ENCODE measurements around the gene TSC22D3. TPM values are rescaled to one million over a fixed set of nuclear protein-coding genes. Genes with fewer than 3 reads are reported as not detected.
A peak's percentile ranks its signal among the peaks of the same experiment; 100 is the strongest.
"Not testable (repeated sequence)": the region's sequence is repeated elsewhere in the genome, so short reads cannot be mapped to it uniquely, and the experiment has no call there.

TSC22D3 gene
- 16.0 and 25.8 TPM in 2 replicates for total RNA-seq

GRCh38 chrX:107775734-107776511 lies at the start of gene TSC22D3:
TSS of gene TSC22D3 (minus strand) at chrX:107775787. CDS start at chrX:107775419, 368 bp downstream.
- H3K4me3 ChIP-seq (ENCODE audit: low read depth, low read length) = peak within 1 kb of the TSS; percentile 56
- DNase-seq (ENCODE audit: low read depth) = peak; percentile 79
- no peak for TF ChIP-seq CTCF (IDR thresholded peaks at IDR 0.05; ENCODE audit: insufficient read depth, low read depth, low read length)

- peak; percentile 87 for DNase-seq (ENCODE audit: low read depth)
- TF ChIP-seq CTCF (IDR thresholded peaks at IDR 0.05; ENCODE audit: insufficient read depth, low read depth, low read length) = no peak
- H3K4me3 ChIP-seq (ENCODE audit: low read depth, low read length) = no peak overlapping the region
These were observed 47.9 kb upstream of the TSC22D3 start for GRCh38 chrX:107823456-107823855.

GRCh38 chrX:107823042-107823441 lies 47.5 kb upstream of the TSC22D3 start:
- H3K4me3 ChIP-seq (ENCODE audit: low read depth, low read length) = no peak overlapping the region
- TF ChIP-seq CTCF (IDR thresholded peaks at IDR 0.05; ENCODE audit: insufficient read depth, low read depth, low read length) = no peak
- no peak for DNase-seq (ENCODE audit: low read depth)

- DNase-seq (ENCODE audit: low read depth) = no peak
- no peak overlapping the region for H3K4me3 ChIP-seq (ENCODE audit: low read depth, low read length)
- TF ChIP-seq CTCF (IDR thresholded peaks at IDR 0.05; ENCODE audit: insufficient read depth, low read depth, low read length) = no peak
These were observed 43.4 kb upstream of the TSC22D3 start for GRCh38 chrX:107818900-107819521.

- H3K4me3 ChIP-seq (ENCODE audit: low read depth, low read length); DNase-seq (ENCODE audit: low read depth): not testable (repeated sequence)
These were observed 34.5 kb upstream of the TSC22D3 start for GRCh38 chrX:107810053-107810452.

- no peak overlapping the region for H3K4me3 ChIP-seq (ENCODE audit: low read depth, low read length)
- no peak for TF ChIP-seq CTCF (IDR thresholded peaks at IDR 0.05; ENCODE audit: insufficient read depth, low read depth, low read length)
- no peak for DNase-seq (ENCODE audit: low read depth)
These were observed 29.6 kb upstream of the TSC22D3 start for GRCh38 chrX:107805179-107805578.

GRCh38 chrX:107804427-107804826 lies 28.8 kb upstream of the TSC22D3 start:
- DNase-seq (ENCODE audit: low read depth) = no peak
- no peak for TF ChIP-seq CTCF (IDR thresholded peaks at IDR 0.05; ENCODE audit: insufficient read depth, low read depth, low read length)
- H3K4me3 ChIP-seq (ENCODE audit: low read depth, low read length) = no peak overlapping the region

All from fibroblast of villous mesenchyme (primary cell).